Measurements from ENCODE around the gene RAP1GAP2. TPM values are rescaled to one million over a fixed set of nuclear protein-coding genes. Genes with fewer than 3 reads are reported as not detected.

RAP1GAP2 gene
- total RNA-seq, 2 experiments from 2014 or later, result 9.4 to 11.0 TPM

- CTCF ChIA-PET, result no interaction called here
- H3K9me3 Mint-ChIP-seq (ENCODE audit: insufficient read depth), result no peaks in the 10 kb centered on the region
- no peak for ATAC-seq
- peaks cover 2% of the 10 kb centered on the region for H3K4me1 Mint-ChIP-seq (ENCODE audit: low read depth)
- H3K4me3 Mint-ChIP-seq, result no peak overlapping the region
- no peaks in the 10 kb centered on the region for H3K36me3 Mint-ChIP-seq (ENCODE audit: low read depth)
- DNase-seq, result no peak
- no peak overlapping the region for H3K27ac Mint-ChIP-seq
- no peaks in the 10 kb centered on the region for H3K27me3 Mint-ChIP-seq (ENCODE audit: low read depth)
- POLR2A ChIA-PET, result no interaction called here
Observed at GRCh38 chr17:3007651-3008121, 211.4 kb downstream of the RAP1GAP2 start.

- CTCF ChIA-PET, result interaction anchor here (1.5 kb wide), 1 partner anchor 182 kb away, joined by 4 read pairs; no protein-coding TSS in a partner anchor
- no peaks in the 10 kb centered on the region for H3K27me3 Mint-ChIP-seq (ENCODE audit: low read depth)
- H3K4me3 Mint-ChIP-seq, result no peak overlapping the region
- no peak overlapping the region for H3K27ac Mint-ChIP-seq
- no peaks in the 10 kb centered on the region for H3K9me3 Mint-ChIP-seq (ENCODE audit: insufficient read depth)
- H3K4me1 Mint-ChIP-seq (ENCODE audit: low read depth), result no peaks in the 10 kb centered on the region
- no peaks in the 10 kb centered on the region for H3K36me3 Mint-ChIP-seq (ENCODE audit: low read depth)
- POLR2A ChIA-PET, result no interaction called here
- ATAC-seq (no peak), DNase-seq (no peak)
Observed at GRCh38 chr17:3008336-3009288, 212.4 kb downstream of the RAP1GAP2 start.

GRCh38 chr17:3009411-3009920 lies 213.2 kb downstream of the RAP1GAP2 start:
- Mint-ChIP-seq H3K27me3 (ENCODE audit: low read depth) (no peaks in the 10 kb centered on the region), H3K4me1 (ENCODE audit: low read depth) (no peaks in the 10 kb centered on the region), H3K4me3 (no peak overlapping the region), H3K36me3 (ENCODE audit: low read depth) (no peaks in the 10 kb centered on the region), H3K27ac (no peak overlapping the region), H3K9me3 (ENCODE audit: insufficient read depth) (no peaks in the 10 kb centered on the region)
- ATAC-seq (no peak), DNase-seq (no peak)
- ChIA-PET POLR2A (no interaction called here), CTCF (interaction anchor here (1.5 kb wide), 1 partner anchor 183 kb away, joined by 4 read pairs; no protein-coding TSS in a partner anchor)

DNA sequence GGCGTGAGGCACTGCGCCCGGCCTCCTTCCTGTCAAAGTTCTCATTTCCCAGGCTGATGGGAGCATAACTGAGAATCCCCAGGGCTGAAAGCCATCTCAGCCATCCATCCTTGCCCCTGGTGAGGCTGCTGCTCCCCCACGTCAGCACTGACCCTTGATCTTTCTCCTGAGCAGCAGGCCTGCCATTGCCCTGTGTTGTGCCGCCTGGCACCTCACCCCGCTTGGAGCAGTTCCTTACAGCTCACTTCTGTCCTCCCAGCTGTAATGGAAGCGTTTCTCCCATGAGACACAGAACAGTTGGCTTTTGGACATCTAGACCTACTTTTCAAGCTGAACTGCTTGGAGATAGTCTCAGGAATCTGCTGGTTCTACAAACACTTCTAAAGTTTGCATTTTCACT lies 215.7 kb downstream of the RAP1GAP2 start:
- DNase-seq (no peak), ATAC-seq (no peak)
- no peak overlapping the region for H3K27ac Mint-ChIP-seq
- H3K36me3 Mint-ChIP-seq (ENCODE audit: low read depth), result no peaks in the 10 kb centered on the region
- CTCF ChIA-PET, result interaction anchor here (1.6 to 3.4 kb wide), 5 partner anchors 160 to 226 kb away, joined by 5 to 22 read pairs (median 8); no protein-coding TSS in a partner anchor
- no peaks in the 10 kb centered on the region for H3K4me1 Mint-ChIP-seq (ENCODE audit: low read depth)
- no peak overlapping the region for H3K4me3 Mint-ChIP-seq
- no peaks in the 10 kb centered on the region for H3K9me3 Mint-ChIP-seq (ENCODE audit: insufficient read depth)
- POLR2A ChIA-PET, result no interaction called here
- no peaks in the 10 kb centered on the region for H3K27me3 Mint-ChIP-seq (ENCODE audit: low read depth)

- ChIA-PET CTCF (interaction anchor here (0.6 to 3.4 kb wide), 16 partner anchors 25 to 630 kb away, joined by 3 to 22 read pairs (median 4); partner anchors contain the start of gene RAP1GAP2), POLR2A (no interaction called here)
- DNase-seq (peak; percentile 59), ATAC-seq (peak; percentile 79)
- Mint-ChIP-seq H3K9me3 (ENCODE audit: insufficient read depth) (no peaks in the 10 kb centered on the region), H3K4me3 (no peak overlapping the region), H3K27me3 (ENCODE audit: low read depth) (no peaks in the 10 kb centered on the region), H3K4me1 (ENCODE audit: low read depth) (no peaks in the 10 kb centered on the region), H3K36me3 (ENCODE audit: low read depth) (no peaks in the 10 kb centered on the region), H3K27ac (no peak overlapping the region)
Observed at GRCh38 chr17:3012926-3013581, 216.8 kb downstream of the RAP1GAP2 start.

- DNase-seq, result no peak
- no peak for ATAC-seq
- no peaks in the 10 kb centered on the region for H3K36me3 Mint-ChIP-seq (ENCODE audit: low read depth)
- H3K27ac Mint-ChIP-seq, result no peak overlapping the region
- H3K27me3 Mint-ChIP-seq (ENCODE audit: low read depth), result no peaks in the 10 kb centered on the region
- no peak overlapping the region for H3K4me3 Mint-ChIP-seq
- POLR2A ChIA-PET, result no interaction called here
- H3K9me3 Mint-ChIP-seq (ENCODE audit: insufficient read depth), result peaks cover 2% of the 10 kb centered on the region
- CTCF ChIA-PET, result no interaction called here
- no peaks in the 10 kb centered on the region for H3K4me1 Mint-ChIP-seq (ENCODE audit: low read depth)
Observed at GRCh38 chr17:3015890-3016289, 219.7 kb downstream of the RAP1GAP2 start.

DNA sequence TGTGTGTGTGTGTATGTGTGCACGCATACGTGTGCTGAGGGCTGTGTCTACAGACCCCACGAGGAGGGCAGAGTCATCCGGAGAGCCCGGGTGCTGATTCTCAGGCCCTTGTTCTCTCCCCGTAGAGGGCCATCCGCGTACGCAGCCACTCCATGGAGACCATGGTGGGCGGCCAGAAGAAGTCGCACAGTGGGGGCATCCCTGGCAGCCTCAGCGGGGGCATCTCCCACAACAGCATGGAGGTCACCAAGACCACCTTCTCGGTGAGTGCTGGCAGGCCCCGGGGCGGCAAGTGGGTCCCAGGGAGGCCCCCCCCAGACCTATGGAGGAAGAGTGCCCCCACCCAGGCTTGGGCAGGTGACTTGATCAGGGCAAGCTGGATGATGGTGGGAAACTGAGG lies 221.7 kb downstream of the RAP1GAP2 start:
- ATAC-seq, result no peak
- Mint-ChIP-seq H3K27ac (no peak overlapping the region), H3K36me3 (ENCODE audit: low read depth) (peaks cover 7% of the 10 kb centered on the region), H3K9me3 (ENCODE audit: insufficient read depth) (peaks cover 13% of the 10 kb centered on the region), H3K27me3 (ENCODE audit: low read depth) (peaks cover 4% of the 10 kb centered on the region), H3K4me3 (no peak overlapping the region), H3K4me1 (ENCODE audit: low read depth) (no peaks in the 10 kb centered on the region)
- DNase-seq, result no peak
- CTCF ChIA-PET, result no interaction called here
- POLR2A ChIA-PET, result no interaction called here

DNA sequence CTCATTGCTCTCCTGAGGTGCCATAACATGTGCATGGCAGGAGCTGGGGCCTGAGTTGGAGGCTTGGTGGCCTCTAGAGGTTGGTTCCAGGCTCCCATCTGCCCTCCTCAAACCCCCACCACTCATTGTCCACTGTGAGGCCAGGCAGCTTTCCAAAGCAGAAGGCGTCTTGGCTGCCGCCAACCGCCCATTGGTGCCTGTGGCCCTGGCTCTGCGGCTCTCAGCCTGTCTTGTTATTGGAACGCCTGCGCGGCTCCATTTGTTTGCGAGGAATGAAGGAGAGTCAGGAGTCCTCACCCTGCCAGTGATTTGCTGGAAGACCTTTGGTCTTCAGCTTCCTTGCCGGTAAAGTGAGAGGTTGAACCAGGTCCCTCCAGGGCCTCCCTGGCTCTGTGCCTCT lies 223.5 kb downstream of the RAP1GAP2 start:
- no peak for DNase-seq
- Mint-ChIP-seq H3K36me3 (ENCODE audit: low read depth) (peaks cover 10% of the 10 kb centered on the region), H3K27ac (no peak overlapping the region), H3K9me3 (ENCODE audit: insufficient read depth) (peaks cover 13% of the 10 kb centered on the region), H3K27me3 (ENCODE audit: low read depth) (peaks cover 4% of the 10 kb centered on the region), H3K4me1 (ENCODE audit: low read depth) (no peaks in the 10 kb centered on the region), H3K4me3 (no peak overlapping the region)
- ATAC-seq, result no peak
- ChIA-PET POLR2A (no interaction called here), CTCF (interaction anchor here (1.1 kb wide), 1 partner anchor 171 kb away, joined by 4 read pairs; no protein-coding TSS in a partner anchor)

GRCh38 chr17:3020381-3020780 lies 224.1 kb downstream of the RAP1GAP2 start:
- no peaks in the 10 kb centered on the region for H3K4me1 Mint-ChIP-seq (ENCODE audit: low read depth)
- ChIA-PET POLR2A (no interaction called here), CTCF (interaction anchor here (1.1 kb wide), 1 partner anchor 172 kb away, joined by 4 read pairs; no protein-coding TSS in a partner anchor)

DNA sequence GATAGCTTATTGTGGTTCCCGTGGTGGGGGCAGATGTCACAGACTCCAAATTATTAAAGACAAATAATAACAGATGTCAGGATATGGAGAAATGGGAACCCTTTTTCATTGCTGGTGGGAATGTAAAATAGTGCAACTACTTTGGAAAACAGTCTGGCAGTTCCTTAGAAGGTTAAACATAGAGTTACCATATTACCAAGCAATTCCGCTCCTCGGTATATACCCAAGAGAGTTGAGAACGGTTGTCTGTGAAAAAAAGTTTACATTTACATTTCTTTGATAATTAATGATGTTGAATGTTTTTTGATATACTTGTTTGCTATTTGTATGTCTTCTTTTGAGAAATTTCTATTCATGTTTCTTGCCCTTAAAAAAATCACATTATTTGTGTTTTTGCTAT lies 226.0 kb downstream of the RAP1GAP2 start:
- ChIA-PET CTCF (no interaction called here), POLR2A (interaction anchor here (0.7 kb wide), 1 partner anchor 119 kb away, joined by 3 read pairs; no protein-coding TSS in a partner anchor)
- Mint-ChIP-seq H3K36me3 (ENCODE audit: low read depth) (peaks cover 10% of the 10 kb centered on the region), H3K9me3 (ENCODE audit: insufficient read depth) (peaks cover 13% of the 10 kb centered on the region), H3K27ac (no peak overlapping the region), H3K4me1 (ENCODE audit: low read depth) (no peaks in the 10 kb centered on the region), H3K4me3 (no peak overlapping the region), H3K27me3 (ENCODE audit: low read depth) (peaks cover 4% of the 10 kb centered on the region)
- ATAC-seq, result no peak
- no peak for DNase-seq

More at GRCh38 chr17:3020381-3020780, 224.1 kb downstream of the RAP1GAP2 start:
- no peak for DNase-seq
- no peak overlapping the region for H3K27ac Mint-ChIP-seq
- H3K9me3 Mint-ChIP-seq (ENCODE audit: insufficient read depth), result peaks cover 13% of the 10 kb centered on the region
- H3K4me3 Mint-ChIP-seq, result no peak overlapping the region
- no peak for ATAC-seq
- H3K27me3 Mint-ChIP-seq (ENCODE audit: low read depth), result peaks cover 4% of the 10 kb centered on the region
- peaks cover 10% of the 10 kb centered on the region for H3K36me3 Mint-ChIP-seq (ENCODE audit: low read depth)

- Mint-ChIP-seq H3K4me3 (no peak overlapping the region), H3K9me3 (ENCODE audit: insufficient read depth) (peaks cover 13% of the 10 kb centered on the region), H3K4me1 (ENCODE audit: low read depth) (no peaks in the 10 kb centered on the region), H3K36me3 (ENCODE audit: low read depth) (peaks cover 10% of the 10 kb centered on the region), H3K27ac (no peak overlapping the region), H3K27me3 (ENCODE audit: low read depth) (peaks cover 4% of the 10 kb centered on the region)
- no peak for ATAC-seq
- DNase-seq, result no peak
- POLR2A ChIA-PET, result no interaction called here
- CTCF ChIA-PET, result no interaction called here
Observed at GRCh38 chr17:3024346-3024745, 228.1 kb downstream of the RAP1GAP2 start.

Data from activated CD8-positive, alpha-beta T cell treated with anti-CD3 and anti-CD28 coated beads, Interleukin-2, amount 10 ng/mL, durations not matched to agents 7 days and 5 days (primary cell).